Stomach (tissue), 9 donors: Measurements from ENCODE around the gene ANKRD42. TPM values are rescaled to one million over a fixed set of nuclear protein-coding genes. Genes with fewer than 3 reads are reported as not detected.

Experiments
- DNase-seq, 2 donors: peaks; one replicate each; pipeline versions ENCODE4 v3.0.0 to v3.0.0-alpha.2; 2013 to 2019
- H3K27ac ChIP-seq, 5 donors: fragments of 200-600 bp in 4 of 5; sonication (generic) in 4 of 5; one replicate each; pipeline ENCODE4 v1.5.1; 2013 to 2019; ENCODE audit warnings: mild to moderate bottlenecking in 1 of 5, moderate library complexity in 1 of 5
- H3K27me3 ChIP-seq, 3 donors: fragments of 200-600 bp; sonication (generic); one replicate each; pipeline ENCODE4 v1.5.1; 2017 to 2019; ENCODE audit warnings: mixed run types in 1 of 3
- H3K36me3 ChIP-seq, 4 donors: fragments of 200-600 bp; sonication (generic); 1 replicate in 3 of 4; 2 replicates in 1 of 4; pipeline ENCODE4 v1.5.1; 2016 to 2019
- H3K4me1 ChIP-seq, 4 donors: fragments of 200-600 bp; sonication (generic); one replicate each; pipeline ENCODE4 v1.5.1; 2016 to 2019
- H3K4me3 ChIP-seq, 4 donors: fragments of 200-600 bp; sonication (generic) in 3 of 4; one replicate each; pipeline ENCODE4 v1.5.1; 2016 to 2019; ENCODE audit warnings: mild to moderate bottlenecking in 1 of 4
- H3K9me3 ChIP-seq, 4 donors: fragments of 200-600 bp; sonication (generic); one replicate each; pipeline ENCODE4 v1.5.1; 2016 to 2019
- CTCF ChIP-seq, 7 experiments: fragments of 450-650 bp in 4 of 7; fragments of 200-600 bp in 3 of 7; sonication (generic) in 3 of 7; IDR thresholded peaks; one replicate each; pipeline ENCODE4 v1.5.1; 2016 to 2019; ENCODE audit warnings: antibody characterized with exemption in 7 of 7, control low read depth in 2 of 7, mild to moderate bottlenecking in 1 of 7
- EP300 ChIP-seq: sonication (generic); formaldehyde crosslinking; IDR thresholded peaks from one replicate; pipeline ENCODE4 v1.6.1; 2017; ENCODE audit warnings: antibody characterized with exemption
- POLR2A ChIP-seq, 4 donors: fragments of 450-650 bp; IDR thresholded peaks; one replicate each; pipeline ENCODE4 v1.6.1; 2016; ENCODE audit warnings: antibody characterized with exemption in 4 of 4, control low read depth in 2 of 4, mild to moderate bottlenecking in 1 of 4, moderate library complexity in 1 of 4
- POLR2AphosphoS5 ChIP-seq, 3 donors: sonication (generic); formaldehyde crosslinking; IDR thresholded peaks; one replicate each; pipeline ENCODE4 v1.6.1; 2016; ENCODE audit warnings: antibody characterized with exemption in 3 of 3
- WGBS, 5 donors: extraction: QIAGEN DNeasy Blood & Tissue Kit in 3 of 5; methylation state at CpG; one replicate each; pipeline versions ENCODE4 v1.1.5 to v1.1.7; 2013 to 2018; 5-methylcytosine and 5-hydroxymethylcytosine counted together
- intact Hi-C: fragments of 100-400 bp; cut with DNase I; formaldehyde crosslinking; loops from one replicate; pipeline ENCODE4 v1.15.1; 2023; ENCODE audit warnings: low total_unique reads
- polyA plus RNA-seq, 3 donors: library from polyadenylated mRNA; stranded (reverse); fragments of 200-250 nt; gene quantifications; one replicate each; pipeline ENCODE4 v1.2.3, GENCODE V29; 2013
- small RNA-seq, 4 donors: library from RNA; depleted of rRNA; stranded (forward); fragments of <200 nt; gene quantifications; one replicate each; pipeline ENCODE3, GENCODE V24; 2016
- total RNA-seq, 5 donors: library from RNA; depleted of rRNA; stranded (reverse); fragments of >200 nt; gene quantifications; one replicate each; pipeline versions ENCODE4 v1.1.0 to v1.2.3, GENCODE V29; 2014 to 2016
- donor health status: healthy with polysubstance abuse.
- donor health status: Bipolar disorder and iron deficiency.
- donor health status: healthy.

ANKRD42 gene
- total and polyA plus RNA-seq, 8 donors: 0.87 to 21.0 (median 4.9) TPM

GRCh38 chr11:83292709-83293456 is 99.4 kb downstream of the ANKRD42 start:
- no peaks in the 10 kb centered on the region for H3K9me3 ChIP-seq
- H3K4me3 ChIP-seq: peak overlapping the region in 2 of 4 donors; percentile 9 to 16
- DNase-seq: peak in 1 of 2 donors; percentile 83
- no peaks in the 10 kb centered on the region for H3K27me3 ChIP-seq
- TF ChIP-seq POLR2AphosphoS5 (IDR thresholded peaks at IDR 0.05) (no peak), CTCF (IDR thresholded peaks at IDR 0.05) (peak in 5 of 7 experiments; percentile 44 to 75 (median 62))
- no peak overlapping the region for H3K27ac ChIP-seq
- intact Hi-C loops: loop anchor here (5.0 kb wide), 1 partner anchor 524 kb away; no protein-coding TSS in a partner anchor
- no peaks in the 10 kb centered on the region for H3K36me3 ChIP-seq
- H3K4me1 ChIP-seq: peaks cover 0 to 9% (median 5%) of the 10 kb centered on the region in 4 donors
- 36 to 47% (median 44%) methylated on average over 7 of the region's 7 CpGs for WGBS, 5 donors

- 73 to 84% (median 80%) methylated on average over 4 of the region's 4 CpGs for WGBS, 5 donors
- intact Hi-C loops: loop anchor here (5.0 kb wide), 1 partner anchor 524 kb away; no protein-coding TSS in a partner anchor
- Histone ChIP-seq H3K4me1 (peaks cover 0 to 9% (median 5%) of the 10 kb centered on the region in 4 donors), H3K36me3 (no peaks in the 10 kb centered on the region), H3K9me3 (no peaks in the 10 kb centered on the region), H3K4me3 (no peak overlapping the region), H3K27me3 (no peaks in the 10 kb centered on the region), H3K27ac (no peak overlapping the region)
- no peak for TF ChIP-seq POLR2A (IDR thresholded peaks at IDR 0.05)
- TF ChIP-seq POLR2AphosphoS5 (IDR thresholded peaks at IDR 0.05): no peak
- TF ChIP-seq CTCF (IDR thresholded peaks at IDR 0.05): no peak
- no peak for TF ChIP-seq EP300
- DNase-seq: no peak
Measured at GRCh38 chr11:83293457-83293774, 99.9 kb downstream of the ANKRD42 start.

GRCh38 chr11:83294208-83294607 is 100.7 kb downstream of the ANKRD42 start:
- H3K27ac ChIP-seq: no peak overlapping the region
- H3K4me3 ChIP-seq: no peak overlapping the region
- H3K4me1 ChIP-seq: peaks cover 0 to 9% (median 5%) of the 10 kb centered on the region in 4 donors
- intact Hi-C loops: loop anchor here (5.0 kb wide), 1 partner anchor 523 kb away; no protein-coding TSS in a partner anchor
- WGBS, 5 donors: 84 to 93% (median 88%) methylated on average over 4 of the region's 4 CpGs
- no peaks in the 10 kb centered on the region for H3K36me3 ChIP-seq
- H3K27me3 ChIP-seq: no peaks in the 10 kb centered on the region
- no peaks in the 10 kb centered on the region for H3K9me3 ChIP-seq
- no peak for DNase-seq
- no peak for TF ChIP-seq CTCF (IDR thresholded peaks at IDR 0.05)

Small RNA genes lying within 50 kb of the gene (small RNA-seq; reads per million reads assigned to genes)
- 0 reads per million in 4 donors for gene AP000873.5

Other genes starting within 250 kb of the ANKRD42 start
- 10 to 100 TPM in 1 of 5 donors, 1 to 10 TPM in 3, under 1 TPM in 1; 0.29 to 14.0 (median 3.9) TPM for gene RAB30, start 121.8 kb upstream of the ANKRD42 start, total RNA-seq
- gene RAB30, start 121.8 kb upstream of the ANKRD42 start, polyA plus RNA-seq: 1 to 10 TPM; 1.5 to 5.3 (median 2.2) TPM
- gene PCF11, start 36.6 kb upstream of the ANKRD42 start, total RNA-seq: 10 to 100 TPM; 58.0 to 87.2 (median 75.9) TPM
- 10 to 100 TPM; 10.1 to 25.4 (median 12.8) TPM for gene PCF11, start 36.6 kb upstream of the ANKRD42 start, polyA plus RNA-seq
- gene CCDC90B, start 92.7 kb downstream of the ANKRD42 start, total RNA-seq: 10 to 100 TPM in 4 of 5 donors, 1 to 10 TPM in 1; 5.3 to 48.4 (median 27.8) TPM
- 10 to 100 TPM; 23.5 to 46.0 (median 43.5) TPM for gene CCDC90B, start 92.7 kb downstream of the ANKRD42 start, polyA plus RNA-seq